Gastrocnemius medialis (tissue), 4 donors: Measurements from ENCODE around the gene SC5D. TPM values are rescaled to one million over a fixed set of nuclear protein-coding genes. Genes with fewer than 3 reads are reported as not detected.

ENCODE experiments used
- ATAC-seq, 2 donors: fragments of 150-250 bp; one replicate each; pipeline ENCODE4 v1.9.1; 2016
- DNase-seq, 2 donors: peaks; one replicate each; pipeline ENCODE4 v3.0.0-alpha.2; 2019
- H3K27ac ChIP-seq, 4 donors: fragments of 200-600 bp; sonication (generic); 1 replicate in 1 of 4; 2 replicates in 3 of 4; pipeline ENCODE4 v1.5.1; 2016 to 2018; ENCODE audit warnings: mild to moderate bottlenecking in 2 of 4, moderate library complexity in 1 of 4
- H3K27me3 ChIP-seq, 3 donors: fragments of 200-600 bp; sonication (generic) in 2 of 3; 1 replicate in 1 of 3; 2 replicates in 2 of 3; pipeline versions ENCODE4 v1.5.1 to v1.6.0; 2016 to 2019; ENCODE audit warnings: mild to moderate bottlenecking in 1 of 3, moderate library complexity in 1 of 3
- H3K36me3 ChIP-seq, 2 donors: fragments of 200-600 bp; sonication (generic) in 1 of 2; one replicate each; pipeline ENCODE4 v1.5.1; 2017 to 2018
- H3K4me1 ChIP-seq, 2 donors: fragments of 200-600 bp; sonication (generic) in 1 of 2; one replicate each; pipeline ENCODE4 v1.5.1; 2016 to 2017; ENCODE audit warnings: mild to moderate bottlenecking in 2 of 2
- H3K4me3 ChIP-seq, 4 donors: fragments of 200-600 bp; sonication (generic) in 3 of 4; 1 replicate in 1 of 4; 2 replicates in 3 of 4; pipeline ENCODE4 v1.5.1; 2016 to 2019; ENCODE audit warnings: mild to moderate bottlenecking in 2 of 4
- H3K9me3 ChIP-seq, 3 donors: fragments of 200-600 bp; sonication (generic) in 2 of 3; 1 replicate in 1 of 3; 2 replicates in 2 of 3; pipeline ENCODE4 v1.5.1; 2016 to 2019
- CTCF ChIP-seq, 5 experiments: fragments of 450-650 bp in 3 of 5; fragments of 200-600 bp in 2 of 5; sonication (generic) in 2 of 5; IDR thresholded peaks in 4 of 5; conservative IDR thresholded peaks in 1 of 5; 1 replicate in 4 of 5; 2 replicates in 1 of 5; pipeline ENCODE4 v1.5.1; 2016 to 2019; ENCODE audit warnings: antibody characterized with exemption in 5 of 5, mild to moderate bottlenecking in 3 of 5, moderate library complexity in 3 of 5
- POLR2A ChIP-seq, 2 donors: fragments of 450-650 bp; IDR thresholded peaks; one replicate each; pipeline ENCODE4 v1.6.1; 2017; ENCODE audit warnings: antibody characterized with exemption in 2 of 2, mild to moderate bottlenecking in 2 of 2, moderate library complexity in 2 of 2
- in situ Hi-C, 4 donors: fragments of 200-750 bp; cut with MboI; loops; one replicate each; pipeline versions ENCODE4 v1.15.0 to v1.8.0; 2017; ENCODE audit warnings: low sequenced_read_pairs in 4 of 4
- intact Hi-C: fragments of 100-400 bp; cut with DNase I; formaldehyde crosslinking; loops from one replicate; pipeline ENCODE4 v1.15.1; 2023; ENCODE audit warnings: low total_unique reads
- total RNA-seq, 4 donors: library from RNA; depleted of rRNA; stranded (reverse); fragments of >200 nt; gene quantifications; one replicate each; pipeline versions ENCODE4 v1.1.0 to v1.2.3, GENCODE V29; 2016

SC5D gene
- total RNA-seq, 4 donors from 2014 or later: 5.7 to 11.5 (median 6.5) TPM

DNA sequence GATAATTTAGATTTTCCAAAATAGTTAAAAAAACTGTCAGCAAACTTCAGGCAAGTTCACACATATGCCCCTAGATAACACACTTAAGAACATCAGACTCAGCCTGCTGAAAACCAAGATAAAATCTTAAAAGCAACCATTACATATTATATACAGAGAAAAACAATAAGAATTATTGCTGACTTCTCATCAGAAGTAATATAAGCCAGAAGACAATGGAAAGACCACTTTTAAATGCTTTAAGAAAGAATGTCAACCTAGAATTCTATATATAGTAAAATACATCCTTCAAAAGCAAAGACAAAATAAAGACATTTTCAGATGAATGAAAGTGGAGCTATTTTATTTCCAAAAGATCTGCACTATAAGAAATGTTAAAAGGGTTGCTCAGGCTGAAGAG lies 37.8 kb upstream of the SC5D start:
- Histone ChIP-seq H3K4me3 (no peak overlapping the region), H3K27ac (no peak overlapping the region), H3K27me3 (no peaks in the 10 kb centered on the region), H3K36me3 (no peaks in the 10 kb centered on the region), H3K9me3 (no peaks in the 10 kb centered on the region), H3K4me1 (no peaks in the 10 kb centered on the region)
- TF ChIP-seq POLR2A (IDR thresholded peaks at IDR 0.05) (no peak), CTCF (IDR thresholded peaks at IDR 0.05 in 4 of 5, conservative IDR thresholded peaks at IDR 0.05 in 1 of 5) (no peak)
- intact Hi-C loops: no loop called here
- in situ Hi-C loops: loop anchor here in 2 of 4 donors (5.0 kb wide), 1 partner anchor 338 kb away; no protein-coding TSS in a partner anchor
- ATAC-seq (no peak), DNase-seq (no peak)

GRCh38 chr11:121255473-121256125 lies 37.0 kb upstream of the SC5D start:
- in situ Hi-C loops: no loop called here
- no peak for TF ChIP-seq POLR2A (IDR thresholded peaks at IDR 0.05)
- no peak for TF ChIP-seq CTCF (IDR thresholded peaks at IDR 0.05 in 4 of 5, conservative IDR thresholded peaks at IDR 0.05 in 1 of 5)

DNA sequence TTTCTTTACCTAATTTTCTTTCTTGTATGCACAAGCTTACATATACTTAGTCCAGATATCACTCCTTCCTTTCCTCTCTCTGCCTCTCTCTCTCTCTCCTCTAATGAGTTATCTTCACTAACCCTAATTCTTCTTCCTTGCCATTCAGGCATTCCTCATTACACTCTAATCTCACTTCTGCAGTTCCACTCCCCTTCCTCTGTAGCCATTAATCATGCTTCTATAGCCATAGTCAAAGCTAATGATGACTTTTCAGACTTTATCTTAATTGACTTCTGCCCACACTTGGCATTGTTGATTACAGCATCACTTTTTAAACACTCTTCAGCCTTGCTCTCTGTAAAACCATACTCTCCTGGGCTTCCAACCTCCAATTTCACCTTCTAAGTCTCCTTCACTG lies 35.3 kb upstream of the SC5D start:
- intact Hi-C loops: no loop called here
- Histone ChIP-seq H3K36me3 (no peaks in the 10 kb centered on the region), H3K4me3 (no peak overlapping the region), H3K27me3 (no peaks in the 10 kb centered on the region), H3K9me3 (no peaks in the 10 kb centered on the region), H3K27ac (no peak overlapping the region), H3K4me1 (no peaks in the 10 kb centered on the region)
- TF ChIP-seq POLR2A (IDR thresholded peaks at IDR 0.05): no peak
- DNase-seq (no peak), ATAC-seq (no peak)
- in situ Hi-C loops: no loop called here

More at GRCh38 chr11:121255473-121256125, 37.0 kb upstream of the SC5D start:
- Histone ChIP-seq H3K9me3 (no peaks in the 10 kb centered on the region), H3K4me3 (no peak overlapping the region), H3K4me1 (no peaks in the 10 kb centered on the region), H3K27me3 (no peaks in the 10 kb centered on the region), H3K27ac (no peak overlapping the region), H3K36me3 (no peaks in the 10 kb centered on the region)
- intact Hi-C loops: no loop called here
- no peak for ATAC-seq
- no peak for DNase-seq

- Histone ChIP-seq H3K4me3 (no peak overlapping the region), H3K27me3 (no peaks in the 10 kb centered on the region), H3K27ac (no peak overlapping the region), H3K9me3 (no peaks in the 10 kb centered on the region), H3K36me3 (no peaks in the 10 kb centered on the region), H3K4me1 (no peaks in the 10 kb centered on the region)
- DNase-seq: no peak
- in situ Hi-C loops: no loop called here
- intact Hi-C loops: no loop called here
- no peak for ATAC-seq
- no peak for TF ChIP-seq CTCF (IDR thresholded peaks at IDR 0.05 in 4 of 5, conservative IDR thresholded peaks at IDR 0.05 in 1 of 5)
- no peak for TF ChIP-seq POLR2A (IDR thresholded peaks at IDR 0.05)
Observed at GRCh38 chr11:121257976-121258375, 34.6 kb upstream of the SC5D start.

- no peaks in the 10 kb centered on the region for H3K4me1 ChIP-seq
- no peak overlapping the region for H3K27ac ChIP-seq
- H3K27me3 ChIP-seq: peaks cover 4 to 9% (median 8%) of the 10 kb centered on the region in 3 donors
- TF ChIP-seq POLR2A (IDR thresholded peaks at IDR 0.05): no peak
- no peak for TF ChIP-seq CTCF (IDR thresholded peaks at IDR 0.05 in 4 of 5, conservative IDR thresholded peaks at IDR 0.05 in 1 of 5)
- intact Hi-C loops: no loop called here
- no peak for ATAC-seq
- in situ Hi-C loops: no loop called here
- no peaks in the 10 kb centered on the region for H3K9me3 ChIP-seq
- no peaks in the 10 kb centered on the region for H3K36me3 ChIP-seq
- no peak for DNase-seq
- H3K4me3 ChIP-seq: no peak overlapping the region
Observed at GRCh38 chr11:121265586-121265985, 27.0 kb upstream of the SC5D start.
